HUES64 (cell line): ENCODE data around the gene SBF2.
A peak's percentile ranks its signal among the peaks of the same experiment; 100 is the strongest.

Source experiments
- H3K27ac ChIP-seq: 2 replicates; pipeline ENCODE4 v1.7.0; 2013; ENCODE audit warnings: low read depth, low read length, inconsistent platforms
- H3K27me3 ChIP-seq: 2 replicates; pipeline ENCODE4 v1.6.1; 2013; ENCODE audit warnings: mild to moderate bottlenecking, low read length; ENCODE audit not compliant: insufficient read depth
- H3K36me3 ChIP-seq: 2 replicates; pipeline ENCODE4 v1.6.1; 2013; ENCODE audit warnings: mild to moderate bottlenecking, low read length; ENCODE audit not compliant: insufficient read depth
- H3K4me1 ChIP-seq: 2 replicates; pipeline ENCODE4 v1.6.1; 2013; ENCODE audit warnings: mild to moderate bottlenecking, low read length, moderate library complexity; ENCODE audit not compliant: insufficient read depth
- H3K4me3 ChIP-seq: 2 replicates; pipeline ENCODE4 v1.5.1; 2013; ENCODE audit warnings: mild to moderate bottlenecking, low read length, moderate library complexity
- H3K9ac ChIP-seq: 2 replicates; pipeline ENCODE4 v1.6.1; 2013; ENCODE audit warnings: mild to moderate bottlenecking, low read depth, low read length
- H3K9me3 ChIP-seq: 2 replicates; pipeline ENCODE4 v1.6.1; 2013; ENCODE audit warnings: low read depth, low read length; ENCODE audit not compliant: insufficient read depth
- WGBS: fragments of 150-250, 120-280 bp; methylation state at CpG from one replicate; pipeline ENCODE4 v1.1.7; 2013; ENCODE audit warnings: missing lambda C conversion rate; 5-methylcytosine and 5-hydroxymethylcytosine counted together

SBF2 gene

GRCh38 chr11:10314199-10315072 lies 20.4 kb upstream of the SBF2 start:
- no peaks in the 10 kb centered on the region for H3K27me3 ChIP-seq
- H3K4me3 ChIP-seq = no peak overlapping the region
- 80% methylated on average over 7 of the region's 8 CpGs for WGBS
- H3K9ac ChIP-seq = no peak overlapping the region
- 0 out of 2 replicates have a peak, but pooled peaks cover 3% of the 10 kb centered on the region for H3K9me3 ChIP-seq
- H3K4me1 ChIP-seq = peaks cover 39% of the 10 kb centered on the region
- H3K27ac ChIP-seq = 0 out of 2 replicates have a peak overlapping the region, but pooled peaks have one; percentile 19
- H3K36me3 ChIP-seq = no peaks in the 10 kb centered on the region

DNA sequence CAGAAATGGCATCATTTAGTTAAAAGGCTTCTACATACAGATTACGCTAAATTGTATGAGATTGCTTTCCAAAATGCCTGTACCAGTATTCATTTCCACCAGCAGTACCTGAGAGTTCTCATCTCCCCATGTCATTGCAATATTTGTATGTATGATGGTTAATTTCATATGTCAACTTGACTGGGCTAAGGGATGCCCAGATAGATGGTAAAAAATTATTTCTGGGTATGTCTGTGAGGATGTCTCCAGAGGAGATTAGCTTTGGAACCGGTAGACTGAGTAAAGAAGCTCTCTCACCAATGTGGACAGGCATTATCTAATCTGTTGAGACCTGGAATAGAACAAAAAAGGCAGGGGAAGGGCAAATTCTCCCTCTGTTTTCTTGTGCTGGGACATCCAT lies 17.8 kb upstream of the SBF2 start:
- Histone ChIP-seq H3K4me1 (peaks cover 36% of the 10 kb centered on the region), H3K9me3 (0 out of 2 replicates have a peak, but pooled peaks cover 3% of the 10 kb centered on the region), H3K9ac (no peak overlapping the region), H3K36me3 (peaks cover 4% of the 10 kb centered on the region), H3K27ac (no peak overlapping the region), H3K4me3 (no peak overlapping the region), H3K27me3 (peaks cover 5% of the 10 kb centered on the region; the same call in 1 of the 2 replicates)
- 97% methylated on average over 2 of the region's 2 CpGs for WGBS

- peaks cover 10% of the 10 kb centered on the region for H3K36me3 ChIP-seq
- peaks cover 19% of the 10 kb centered on the region for H3K27me3 ChIP-seq
- no peak overlapping the region for H3K4me3 ChIP-seq
- H3K9me3 ChIP-seq = 0 out of 2 replicates have a peak, but pooled peaks cover 3% of the 10 kb centered on the region
- peaks cover 34% of the 10 kb centered on the region for H3K4me1 ChIP-seq
- WGBS = 72% methylated on average over 3 of the region's 3 CpGs
- no peak overlapping the region for H3K9ac ChIP-seq
- peak overlapping the region; percentile 48; the same call in 1 of the 2 replicates for H3K27ac ChIP-seq
Measured at GRCh38 chr11:10310301-10310841, 16.4 kb upstream of the SBF2 start.

DNA sequence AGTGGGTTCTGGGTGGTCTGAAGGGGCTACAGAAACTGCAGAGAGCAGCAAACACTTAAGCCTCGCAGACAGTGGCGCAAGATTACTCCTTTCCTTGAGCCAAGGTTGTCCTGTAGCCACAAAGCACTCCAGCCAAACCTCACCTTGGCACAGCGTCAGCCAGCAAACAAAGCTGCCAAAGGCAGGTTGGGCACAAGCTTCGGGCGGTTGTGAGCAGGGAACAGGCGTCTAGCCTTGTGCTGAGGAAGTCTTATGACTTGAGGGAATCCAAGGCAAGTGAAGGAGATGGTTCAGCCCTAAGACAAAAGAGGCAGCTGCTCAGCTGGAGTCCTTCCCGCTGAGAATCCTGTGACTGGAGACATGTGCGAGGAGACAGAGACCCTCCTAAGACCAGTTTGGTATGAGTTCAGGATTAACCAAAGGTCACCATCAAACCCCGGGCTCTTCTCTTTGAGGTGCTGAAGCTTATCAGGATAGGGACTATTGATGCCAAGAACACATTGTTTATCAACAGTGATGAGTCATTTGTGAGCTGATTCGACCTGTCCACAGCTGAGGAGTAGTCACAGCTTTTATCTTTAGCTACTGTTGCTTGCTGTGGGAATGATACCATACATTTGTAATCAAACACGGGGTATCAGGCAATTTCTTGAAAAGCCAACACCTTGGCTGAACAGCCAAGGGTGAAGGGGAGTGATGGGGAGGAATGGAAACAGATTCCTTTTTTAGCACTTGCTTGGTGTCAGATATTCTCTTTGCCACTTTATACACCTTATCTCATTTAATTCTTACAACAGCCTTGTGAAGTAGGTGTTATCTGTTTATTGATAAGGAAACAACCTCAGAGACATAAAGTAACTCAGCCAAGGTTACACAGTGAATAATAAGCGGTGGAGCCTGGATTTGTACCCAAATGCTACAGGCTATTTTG lies 15.4 kb upstream of the SBF2 start:
- 59% methylated on average over 12 of the region's 12 CpGs for WGBS
- Histone ChIP-seq H3K9me3 (0 out of 2 replicates have a peak, but pooled peaks cover 3% of the 10 kb centered on the region), H3K36me3 (peaks cover 10% of the 10 kb centered on the region), H3K4me1 (peaks cover 31% of the 10 kb centered on the region), H3K27me3 (peaks cover 19% of the 10 kb centered on the region), H3K9ac (0 out of 2 replicates have a peak overlapping the region, but pooled peaks have one; percentile 8), H3K4me3 (no peak overlapping the region), H3K27ac (peak overlapping the region; percentile 89; the same call in 1 of the 2 replicates)

GRCh38 chr11:10308201-10308954 lies 14.4 kb upstream of the SBF2 start:
- H3K4me3 ChIP-seq = peak overlapping the region; percentile 85
- H3K4me1 ChIP-seq = peaks cover 25% of the 10 kb centered on the region
- H3K27me3 ChIP-seq = peaks cover 29% of the 10 kb centered on the region
- WGBS = 25% methylated on average over 16 of the region's 16 CpGs
- peak overlapping the region; percentile 78 for H3K9ac ChIP-seq
- peak overlapping the region; percentile 89 for H3K27ac ChIP-seq
- 0 out of 2 replicates have a peak, but pooled peaks cover 3% of the 10 kb centered on the region for H3K9me3 ChIP-seq
- peaks cover 10% of the 10 kb centered on the region for H3K36me3 ChIP-seq

DNA sequence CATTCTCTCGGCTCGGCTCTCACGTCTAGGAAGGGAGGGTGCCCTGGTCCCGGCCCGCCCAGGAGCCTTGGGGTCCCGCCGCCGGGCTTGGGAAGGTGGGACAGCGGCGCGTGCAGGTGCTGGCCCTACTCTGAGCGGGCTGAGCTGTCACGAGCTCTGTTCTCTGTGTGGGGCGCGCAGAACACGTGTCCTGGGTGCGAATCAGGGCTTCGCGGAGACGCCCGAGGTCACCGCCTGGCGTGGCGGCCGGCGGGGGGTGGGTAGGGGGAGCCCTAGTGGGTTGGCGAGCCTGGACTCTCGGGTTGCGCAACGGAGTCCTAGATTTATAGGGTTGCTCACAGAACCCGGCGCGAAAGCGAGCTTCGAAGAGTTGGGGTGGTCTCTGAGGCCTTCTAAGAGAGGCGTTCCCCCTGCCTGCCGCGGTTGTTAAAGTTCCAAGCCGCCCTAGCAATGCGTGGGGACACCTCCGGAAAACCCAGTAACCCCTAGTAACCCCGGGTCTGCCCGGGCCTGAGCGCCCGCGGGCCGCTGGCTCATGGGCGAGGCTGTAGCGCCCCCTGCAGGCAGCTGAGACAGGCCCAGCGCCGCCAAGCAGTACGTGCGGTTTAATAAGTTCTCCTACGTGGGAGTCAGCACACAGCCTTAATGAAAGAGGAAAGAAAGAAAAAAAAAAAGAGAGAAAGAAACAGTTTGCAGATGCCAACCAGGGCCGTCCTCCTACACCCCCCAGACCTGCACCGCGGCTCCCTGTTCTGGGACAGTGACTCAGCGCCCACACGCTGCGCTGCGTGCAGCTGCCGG lies 13.6 kb upstream of the SBF2 start:
- H3K9ac ChIP-seq = peak overlapping the region; percentile 78
- H3K27ac ChIP-seq = peak overlapping the region; percentile 89
- peak overlapping the region; percentile 85 for H3K4me3 ChIP-seq
- WGBS = under 1% methylated on average over 62 of the region's 62 CpGs
- H3K27me3 ChIP-seq = peaks cover 37% of the 10 kb centered on the region
- peaks cover 25% of the 10 kb centered on the region for H3K4me1 ChIP-seq
- H3K36me3 ChIP-seq = peaks cover 10% of the 10 kb centered on the region
- H3K9me3 ChIP-seq = 0 out of 2 replicates have a peak, but pooled peaks cover 3% of the 10 kb centered on the region

DNA sequence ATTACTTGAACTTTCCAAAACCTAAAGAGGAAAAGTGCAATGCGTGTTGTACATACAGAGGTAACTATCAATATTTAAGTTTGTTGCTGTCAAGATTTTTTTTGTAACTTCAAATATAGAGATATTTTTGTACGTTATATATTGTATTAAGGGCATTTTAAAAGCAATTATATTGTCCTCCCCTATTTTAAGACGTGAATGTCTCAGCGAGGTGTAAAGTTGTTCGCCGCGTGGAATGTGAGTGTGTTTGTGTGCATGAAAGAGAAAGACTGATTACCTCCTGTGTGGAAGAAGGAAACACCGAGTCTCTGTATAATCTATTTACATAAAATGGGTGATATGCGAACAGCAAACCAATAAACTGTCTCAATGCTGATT lies 13.0 kb upstream of the SBF2 start:
- 2% methylated on average over 7 of the region's 9 CpGs for WGBS
- H3K9me3 ChIP-seq = 0 out of 2 replicates have a peak, but pooled peaks cover 3% of the 10 kb centered on the region
- peak overlapping the region; percentile 78 for H3K9ac ChIP-seq
- peak overlapping the region; percentile 89 for H3K27ac ChIP-seq
- peak overlapping the region; percentile 85 for H3K4me3 ChIP-seq
- H3K4me1 ChIP-seq = peaks cover 28% of the 10 kb centered on the region
- peaks cover 10% of the 10 kb centered on the region for H3K36me3 ChIP-seq
- peaks cover 42% of the 10 kb centered on the region for H3K27me3 ChIP-seq

DNA sequence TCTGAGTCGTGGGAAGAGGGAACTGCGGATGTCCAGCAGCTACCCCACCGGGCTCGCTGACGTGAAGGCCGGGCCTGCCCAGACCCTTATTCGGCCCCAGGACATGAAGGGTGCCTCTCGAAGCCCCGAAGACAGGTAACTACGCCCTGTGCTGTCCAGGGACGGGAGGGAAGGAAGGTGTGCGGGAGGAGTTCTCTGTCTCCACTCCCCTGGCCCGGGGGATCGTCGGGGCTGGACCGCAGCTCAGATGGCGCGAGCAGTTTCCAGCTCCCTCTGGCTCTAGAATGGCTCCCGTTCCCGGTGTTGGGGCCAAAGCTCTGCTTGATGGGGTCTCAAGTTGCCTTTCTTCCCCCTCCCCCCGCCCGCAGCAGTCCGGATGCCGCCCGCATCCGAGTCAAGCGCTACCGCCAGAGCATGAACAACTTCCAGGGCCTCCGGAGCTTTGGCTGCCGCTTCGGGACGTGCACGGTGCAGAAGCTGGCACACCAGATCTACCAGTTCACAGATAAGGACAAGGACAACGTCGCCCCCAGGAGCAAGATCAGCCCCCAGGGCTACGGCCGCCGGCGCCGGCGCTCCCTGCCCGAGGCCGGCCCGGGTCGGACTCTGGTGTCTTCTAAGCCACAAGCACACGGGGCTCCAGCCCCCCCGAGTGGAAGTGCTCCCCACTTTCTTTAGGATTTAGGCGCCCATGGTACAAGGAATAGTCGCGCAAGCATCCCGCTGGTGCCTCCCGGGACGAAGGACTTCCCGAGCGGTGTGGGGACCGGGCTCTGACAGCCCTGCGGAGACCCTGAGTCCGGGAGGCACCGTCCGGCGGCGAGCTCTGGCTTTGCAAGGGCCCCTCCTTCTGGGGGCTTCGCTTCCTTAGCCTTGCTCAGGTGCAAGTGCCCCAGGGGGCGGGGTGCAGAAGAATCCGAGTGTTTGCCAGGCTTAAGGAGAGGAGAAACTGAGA lies 12.2 kb upstream of the SBF2 start:
- H3K4me3 ChIP-seq = peak overlapping the region; percentile 85
- peaks cover 50% of the 10 kb centered on the region for H3K27me3 ChIP-seq
- peak overlapping the region; percentile 78 for H3K9ac ChIP-seq
- peaks cover 10% of the 10 kb centered on the region for H3K36me3 ChIP-seq
- H3K9me3 ChIP-seq = no peaks in the 10 kb centered on the region
- under 1% methylated on average over 65 of the region's 65 CpGs for WGBS
- peaks cover 36% of the 10 kb centered on the region for H3K4me1 ChIP-seq
- H3K27ac ChIP-seq = peak overlapping the region; percentile 89
